A549 (cell line): Measurements from ENCODE around the gene LCE3E. TPM values are rescaled to one million over a fixed set of nuclear protein-coding genes. Genes with fewer than 3 reads are reported as not detected.

Source experiments
- ATAC-seq, 2 experiments: fragments of 200-7000 bp in 1 of 2; fragments of >200 bp in 1 of 2; cut with Nextera tagmentation in 1 of 2; cut with Tn5 transposase in 1 of 2; 3 replicates each; pipeline versions ENCODE4 v1.8.0 to v1.9.1; 2018 to 2020; ENCODE audit warnings: mild to moderate bottlenecking in 1 of 2, moderate library complexity in 1 of 2
- CTCF ChIA-PET: fragments of 300-600 bp; sonication (Branson Sonifier 250); formaldehyde crosslinking; extraction: SDS; loops from one replicate; lab custom pipeline; 2021; ENCODE audit warnings: antibody characterized with exemption, inconsistent platforms; lab: Yijun Ruan, JAX
- POLR2A ChIA-PET: fragments of 350-600 bp; formaldehyde crosslinking; extraction: SDS; loops from one replicate; lab custom pipeline; 2021; ENCODE audit warnings: antibody characterized with exemption, inconsistent platforms; lab: Yijun Ruan, JAX
- DNase-seq, 2 experiments: peaks; one replicate each; pipeline versions ENCODE4 v3.0.0 to v3.0.0-alpha.2; 2011 to 2016; ENCODE audit warnings: low read depth in 1 of 2, low spot score in 1 of 2
- FAIRE-seq: peaks from 2 replicates; lab custom pipeline; 2011; peaks lifted over from hg19 to GRCh38; lab: Jason Lieb, UNC
- H3K27ac ChIP-seq, 2 experiments: fragments of >200 bp; sonication (Bioruptor Twin); formaldehyde crosslinking; 3 replicates each; pipeline ENCODE4 v1.5.1; 2016 to 2017
- H3K4me1 ChIP-seq: fragments of >200 bp; sonication (Bioruptor Twin); formaldehyde crosslinking; 3 replicates; pipeline ENCODE4 v1.6.1; 2016
- H3K4me2 ChIP-seq: fragments of >200 bp; sonication (Bioruptor Twin); formaldehyde crosslinking; 3 replicates; pipeline ENCODE4 v1.6.1; 2016
- H3K4me3 ChIP-seq: fragments of >200 bp; sonication (Bioruptor Twin); formaldehyde crosslinking; 3 replicates; pipeline ENCODE4 v1.5.1; 2016
- H3K9me3 ChIP-seq: fragments of >200 bp; sonication (Bioruptor Twin); formaldehyde crosslinking; 3 replicates; pipeline ENCODE4 v1.6.1; 2016
- CBX2 ChIP-seq: fragments of 200-600 bp; sonication (generic); IDR thresholded peaks from 2 replicates; pipeline ENCODE4 v1.6.1; 2016; ENCODE audit warnings: low read depth, mild to moderate bottlenecking, borderline replicate concordance
- CBX8 ChIP-seq: fragments of 200-600 bp; sonication (generic); IDR thresholded peaks from 2 replicates; pipeline ENCODE4 v1.6.1; 2016
- CEBPB ChIP-seq, 2 experiments: fragments of >200 bp in 1 of 2; sonication (Bioruptor Twin) in 1 of 2; formaldehyde crosslinking in 1 of 2; IDR thresholded peaks; 2 replicates each; pipeline ENCODE4 v1.6.1; 2012 to 2016
- CHD4 ChIP-seq: fragments of 200-600 bp; sonication (generic); IDR thresholded peaks from 2 replicates; pipeline ENCODE4 v1.6.1; 2016; ENCODE audit warnings: antibody characterized with exemption, mild to moderate bottlenecking, borderline replicate concordance
- CTCF ChIP-seq: fragments of >200 bp; sonication (Bioruptor Twin); formaldehyde crosslinking; IDR thresholded peaks from 3 replicates; pipeline ENCODE4 v1.5.1; 2016
- EHMT2 ChIP-seq: fragments of 200-600 bp; sonication (generic); IDR thresholded peaks from 2 replicates; pipeline ENCODE4 v1.6.1; 2016; ENCODE audit warnings: antibody characterized with exemption, low read depth, mild to moderate bottlenecking, moderate library complexity
- ELK1 ChIP-seq: fragments of 150-350 bp; IDR thresholded peaks from 2 replicates; pipeline ENCODE4 v1.6.1; 2014; ENCODE audit warnings: low read depth, mild to moderate bottlenecking, low read length
- EP300 ChIP-seq, 2 experiments: fragments of >200 bp; sonication (Bioruptor Twin); formaldehyde crosslinking; IDR thresholded peaks; 2 replicates in 1 of 2; 3 replicates in 1 of 2; pipeline ENCODE4 v1.6.1; 2016 to 2017
- ESRRA ChIP-seq: fragments of 150-350 bp; IDR thresholded peaks from 2 replicates; pipeline ENCODE4 v1.6.1; 2014; ENCODE audit warnings: mild to moderate bottlenecking, low read length, borderline replicate concordance
- KDM1A ChIP-seq: fragments of 200-600 bp; sonication (generic); IDR thresholded peaks from 2 replicates; pipeline ENCODE4 v1.6.1; 2016; ENCODE audit warnings: low read depth, mild to moderate bottlenecking
- MAZ ChIP-seq: fragments of 150-350 bp; IDR thresholded peaks from 2 replicates; pipeline ENCODE4 v1.6.1; 2014; ENCODE audit warnings: antibody characterized with exemption, low read depth, low read length, borderline replicate concordance
- PBX3 ChIP-seq: IDR thresholded peaks from 2 replicates; pipeline ENCODE4 v1.6.1; 2012
- PHF8 ChIP-seq: fragments of 200-600 bp; sonication (generic); IDR thresholded peaks from 2 replicates; pipeline ENCODE4 v1.6.1; 2016; ENCODE audit warnings: low read depth, mild to moderate bottlenecking, antibody characterized with exemption, moderate library complexity, borderline replicate concordance
- RAD21 ChIP-seq, 2 experiments: fragments of >200 bp in 1 of 2; sonication (Bioruptor Twin) in 1 of 2; formaldehyde crosslinking in 1 of 2; IDR thresholded peaks in 1 of 2; conservative IDR thresholded peaks in 1 of 2; 2 replicates in 1 of 2; 3 replicates in 1 of 2; pipeline ENCODE4 v1.6.1; 2012 to 2018; ENCODE audit warnings: inconsistent platforms in 1 of 2
- RCOR1 ChIP-seq: fragments of 150-350 bp; IDR thresholded peaks from 2 replicates; pipeline ENCODE4 v1.6.1; 2014; ENCODE audit warnings: antibody characterized with exemption, low read length, low read depth
- RFX5 ChIP-seq: fragments of 450-650 bp; IDR thresholded peaks from 2 replicates; pipeline ENCODE4 v1.7.1; 2014; ENCODE audit warnings: antibody characterized with exemption, mild to moderate bottlenecking, moderate library complexity
- SMC3 ChIP-seq: fragments of >200 bp; sonication (Bioruptor Twin); formaldehyde crosslinking; IDR thresholded peaks from 3 replicates; pipeline ENCODE4 v1.6.1; 2018; ENCODE audit warnings: inconsistent platforms
- ZFP36 ChIP-seq: fragments of 450-650 bp; IDR thresholded peaks from 2 replicates; pipeline ENCODE4 v1.6.1; 2014; ENCODE audit warnings: borderline replicate concordance; ENCODE audit not compliant: partially characterized antibody
- WGBS: methylation state at CpG from one replicate; pipeline ENCODE4 v1.1.6; 2017; ENCODE audit errors: missing lambda C conversion rate; 5-methylcytosine and 5-hydroxymethylcytosine counted together
- polyA plus RNA-seq, 4 experiments: library from polyadenylated mRNA; depleted of rRNA in 3 of 4; stranded (reverse); fragments of >200 nt; fragmentation: RNase III in 1 of 4; extraction: RNeasy Plus Mini Kit Qiagen cat#74134 plus additional on column Dnase treatment in 1 of 4; gene quantifications; 2 replicates in 3 of 4; 3 replicates in 1 of 4; pipeline ENCODE4 v1.2.3, GENCODE V29; 2011 to 2017

The LCE3E gene
- polyA plus RNA-seq, 2 of the 4 experiments (the other 2 are of a cell fraction): not detected

- POLR2A ChIA-PET: no interaction called here
- H3K27ac ChIP-seq: no peak overlapping the region
- no peak overlapping the region for H3K4me3 ChIP-seq
- TF ChIP-seq PBX3: no peak
- TF ChIP-seq CEBPB (IDR thresholded peaks at IDR 0.05): no peak
- no peak for TF ChIP-seq ESRRA
- TF ChIP-seq KDM1A: no peak
- no peak for TF ChIP-seq CBX8
- no peaks in the 10 kb centered on the region for H3K9me3 ChIP-seq
- no peak overlapping the region for H3K4me2 ChIP-seq
- ATAC-seq (no peak), DNase-seq (no peak), FAIRE-seq (no peak)
- CTCF ChIA-PET: interaction anchor here (0.7 kb wide), 1 partner anchor 352 kb away, joined by 3 read pairs; no protein-coding TSS in a partner anchor
- H3K4me1 ChIP-seq: peaks cover 5% of the 10 kb centered on the region; the same call in 2 of the 3 replicates
- WGBS: 33% methylated on average over 4 of the region's 4 CpGs
These were observed 29.1 kb downstream of the LCE3E start for GRCh38 chr1:152537496-152537895.

GRCh38 chr1:152535774-152536173 lies 30.8 kb downstream of the LCE3E start:
- TF ChIP-seq PBX3 (no peak), RCOR1 (no peak), RFX5 (no peak), ELK1 (no peak), EHMT2 (no peak), PHF8 (no peak)
- TF ChIP-seq, all 56 proteins: peak for 0
- H3K4me3 ChIP-seq: no peak overlapping the region
- no peaks in the 10 kb centered on the region for H3K9me3 ChIP-seq
- peaks cover 5% of the 10 kb centered on the region; the same call in 2 of the 3 replicates for H3K4me1 ChIP-seq
- no peak for ATAC-seq
- WGBS: 55% methylated on average over 3 of the region's 3 CpGs
- POLR2A ChIA-PET: no interaction called here
- no peak overlapping the region for H3K27ac ChIP-seq
- no peak for FAIRE-seq
- DNase-seq: no peak
- CTCF ChIA-PET: interaction anchor here (1.3 to 4.6 kb wide), 4 partner anchors 37 to 347 kb away, joined by 3 to 75 read pairs (median 15); no protein-coding TSS in a partner anchor
- no peak overlapping the region for H3K4me2 ChIP-seq

GRCh38 chr1:152533327-152533938 lies 33.1 kb downstream of the LCE3E start:
- 18% methylated on average over 7 of the region's 7 CpGs for WGBS
- peak; percentile 39 for FAIRE-seq
- peak; percentile 93 for TF ChIP-seq CTCF
- TF ChIP-seq RFX5: no peak
- TF ChIP-seq MAZ: peak; percentile 64; the same call in 1 of the 2 replicates
- peak; percentile 85 for TF ChIP-seq SMC3
- no peak for TF ChIP-seq EP300 (IDR thresholded peaks at IDR 0.05)
- no peak for TF ChIP-seq CBX2
- TF ChIP-seq RAD21 (conservative IDR thresholded peaks at IDR 0.05 in 1 of 2, IDR thresholded peaks at IDR 0.05 in 1 of 2): peak; percentile 93 to 96
- no peak for TF ChIP-seq CHD4
- TF ChIP-seq ZFP36: no peak
- Histone ChIP-seq H3K4me2 (no peak overlapping the region), H3K4me1 (no peaks in the 10 kb centered on the region), H3K9me3 (no peaks in the 10 kb centered on the region; the same call in 1 of the 3 replicates), H3K27ac (no peak overlapping the region), H3K4me3 (no peak overlapping the region)
- ChIA-PET POLR2A (no interaction called here), CTCF (interaction anchor here (0.6 to 4.6 kb wide), 36 partner anchors 10 to 573 kb away, joined by 3 to 75 read pairs (median 4); partner anchors contain the start of genes LCE3E and LCE5A)
- peak; percentile 33 to 76 for DNase-seq
- ATAC-seq: peak; percentile 81 to 92; a peak in 5 of 6 replicates
